NK-92 treated with Interleukin-12 subunit alpha and Interleukin-12 subunit beta, amount 100 ng/mL, for 24 hours (cell line): ENCODE measurements around the gene DHPS.
A peak's percentile ranks its signal among the peaks of the same experiment; 100 is the strongest.

Source experiments
- DNase-seq: peaks from one replicate; lab custom pipeline; 2025; lab: John Stamatoyannopoulos, UW

The DHPS gene

GRCh38 chr19:12675399-12675798 lies 6.3 kb downstream of the DHPS start:
- DNase-seq: no peak

GRCh38 chr19:12672744-12673143 lies 8.9 kb downstream of the DHPS start:
- DNase-seq: no peak

- DNase-seq: no peak
Observed at GRCh38 chr19:12670159-12670928, 11.3 kb downstream of the DHPS start.

- DNase-seq: peak; percentile 45
Observed at GRCh38 chr19:12669270-12670158, 12.2 kb downstream of the DHPS start.

GRCh38 chr19:12668932-12669269 lies 12.8 kb downstream of the DHPS start:
- no peak for DNase-seq

GRCh38 chr19:12668346-12668745 lies 13.3 kb downstream of the DHPS start:
- no peak for DNase-seq

- DNase-seq: no peak
Observed at GRCh38 chr19:12667731-12668302, 13.9 kb downstream of the DHPS start.

GRCh38 chr19:12666265-12667048 lies 15.2 kb downstream of the DHPS start, which contains the start of the genes MAN2B1 and WDR83:
MAN2B1 (minus strand) TSS chr19:12666742; CDS start chr19:12666701, 41 bp downstream.
WDR83 (plus strand) TSS chr19:12666807; CDS start chr19:12669791, 2,984 bp downstream.
- DNase-seq: peak; percentile 65

GRCh38 chr19:12665671-12666264 lies 15.9 kb downstream of the DHPS start:
- no peak for DNase-seq

GRCh38 chr19:12665281-12665573 lies 16.5 kb downstream of the DHPS start:
- DNase-seq: no peak

- DNase-seq: no peak
Observed at GRCh38 chr19:12664406-12665280, 17.0 kb downstream of the DHPS start.

- DNase-seq: no peak
Observed at GRCh38 chr19:12660980-12661379, 20.7 kb downstream of the DHPS start.

GRCh38 chr19:12657966-12658365 lies 23.7 kb downstream of the DHPS start:
- no peak for DNase-seq

GRCh38 chr19:12656899-12657571 lies 24.6 kb downstream of the DHPS start:
- DNase-seq: no peak

- DNase-seq: no peak
Observed at GRCh38 chr19:12655546-12655945, 26.1 kb downstream of the DHPS start.

- no peak for DNase-seq
Observed at GRCh38 chr19:12652219-12652618, 29.5 kb downstream of the DHPS start.

- no peak for DNase-seq
Observed at GRCh38 chr19:12649941-12650340, 31.7 kb downstream of the DHPS start.

GRCh38 chr19:12648088-12648487 lies 33.6 kb downstream of the DHPS start:
- DNase-seq: no peak

GRCh38 chr19:12647490-12648071 lies 34.1 kb downstream of the DHPS start:
- DNase-seq: no peak

GRCh38 chr19:12647047-12647446 lies 34.6 kb downstream of the DHPS start:
- DNase-seq: no peak
